ENCODE data around the gene IFNLR1.

Gene IFNLR1

GRCh38 chr1:24186993-24187790 is at the start of gene IFNLR1:
IFNLR1 (minus strand) TSS chr1:24187289; CDS start chr1:24187248, 41 bp downstream.
- peak; percentile 78 for ATAC-seq
- TF ChIP-seq BACH2 (CRISPR knock-in tag; IDR thresholded peaks at IDR 0.05; ENCODE audit: borderline replicate concordance) = no peak
- TF ChIP-seq POU6F1 (CRISPR knock-in tag; IDR thresholded peaks at IDR 0.05; ENCODE audit: borderline replicate concordance, low read depth) = no peak
- TF ChIP-seq ZFP30 (CRISPR knock-in tag; IDR thresholded peaks at IDR 0.05) = no peak
- no peak for TF ChIP-seq PPARA (CRISPR knock-in tag; IDR thresholded peaks at IDR 0.05; ENCODE audit: borderline replicate concordance)
- TF ChIP-seq ESRRG (CRISPR knock-in tag; IDR thresholded peaks at IDR 0.05) = no peak
- TF ChIP-seq OSR1 (CRISPR knock-in tag; IDR thresholded peaks at IDR 0.05) = no peak
- TF ChIP-seq TSHZ2 (CRISPR knock-in tag; IDR thresholded peaks at IDR 0.05) = no peak
- no peak for TF ChIP-seq ZNF70 (CRISPR knock-in tag; IDR thresholded peaks at IDR 0.05)
- TF ChIP-seq ZNF565 (CRISPR knock-in tag; conservative IDR thresholded peaks at IDR 0.05; ENCODE audit: low read depth) = no peak
- no peak for TF ChIP-seq GLIS3 (CRISPR knock-in tag; IDR thresholded peaks at IDR 0.05)
- no peak for TF ChIP-seq ZNF8 (CRISPR knock-in tag; IDR thresholded peaks at IDR 0.05)

GRCh38 chr1:24235921-24236788 is 49.1 kb upstream of the IFNLR1 start:
- ATAC-seq = peak; percentile 63
- TF ChIP-seq CSRNP3 (CRISPR knock-in tag; IDR thresholded peaks at IDR 0.05) (no peak), OSR1 (CRISPR knock-in tag; IDR thresholded peaks at IDR 0.05) (no peak), RARB (CRISPR knock-in tag; IDR thresholded peaks at IDR 0.05) (no peak), BACH2 (CRISPR knock-in tag; IDR thresholded peaks at IDR 0.05; ENCODE audit: borderline replicate concordance) (no peak), TCF4 (CRISPR knock-in tag; IDR thresholded peaks at IDR 0.05; ENCODE audit: borderline replicate concordance) (no peak), ISL1 (CRISPR knock-in tag; IDR thresholded peaks at IDR 0.05) (no peak), SNAI2 (CRISPR knock-in tag; IDR thresholded peaks at IDR 0.05) (no peak), PPARA (CRISPR knock-in tag; IDR thresholded peaks at IDR 0.05; ENCODE audit: borderline replicate concordance) (no peak), PATZ1 (CRISPR knock-in tag; IDR thresholded peaks at IDR 0.05; ENCODE audit: borderline replicate concordance) (no peak), CREB5 (CRISPR knock-in tag; IDR thresholded peaks at IDR 0.05; ENCODE audit: low read depth) (no peak), CSDC2 (CRISPR knock-in tag; IDR thresholded peaks at IDR 0.05) (no peak), ZFP30 (CRISPR knock-in tag; IDR thresholded peaks at IDR 0.05) (no peak), ZNF8 (CRISPR knock-in tag; IDR thresholded peaks at IDR 0.05) (no peak), GLIS3 (CRISPR knock-in tag; IDR thresholded peaks at IDR 0.05) (no peak), ZNF70 (CRISPR knock-in tag; IDR thresholded peaks at IDR 0.05) (no peak), TOX (CRISPR knock-in tag; IDR thresholded peaks at IDR 0.05; ENCODE audit: borderline replicate concordance) (no peak), ESRRG (CRISPR knock-in tag; IDR thresholded peaks at IDR 0.05) (no peak), TSHZ2 (CRISPR knock-in tag; IDR thresholded peaks at IDR 0.05) (no peak)

All from SK-N-SH treated with all-trans-retinoic acid at 6 μM for 48 hours (cell line).